Fibroblast of pulmonary artery (primary cell): ENCODE results near the gene IL2RG.

Experiments used
- DNase-seq: peaks from one replicate; pipeline ENCODE4 v3.0.0-alpha.2; 2010; ENCODE audit warnings: low read depth
- H3K4me3 ChIP-seq: replicated peaks from 2 replicates; pipeline ENCODE4 v1.5.1; 2011; ENCODE audit warnings: low read depth, mild to moderate bottlenecking, control low read depth, low read length, moderate library complexity
- TF ChIP-seq, protein P1 (sequence below): IDR thresholded peaks from 2 replicates; pipeline ENCODE4 v1.5.1; 2011; ENCODE audit warnings: mild to moderate bottlenecking, control low read depth, low read length, inconsistent platforms; ENCODE audit errors: missing control alignments

Gene IL2RG

DNA sequence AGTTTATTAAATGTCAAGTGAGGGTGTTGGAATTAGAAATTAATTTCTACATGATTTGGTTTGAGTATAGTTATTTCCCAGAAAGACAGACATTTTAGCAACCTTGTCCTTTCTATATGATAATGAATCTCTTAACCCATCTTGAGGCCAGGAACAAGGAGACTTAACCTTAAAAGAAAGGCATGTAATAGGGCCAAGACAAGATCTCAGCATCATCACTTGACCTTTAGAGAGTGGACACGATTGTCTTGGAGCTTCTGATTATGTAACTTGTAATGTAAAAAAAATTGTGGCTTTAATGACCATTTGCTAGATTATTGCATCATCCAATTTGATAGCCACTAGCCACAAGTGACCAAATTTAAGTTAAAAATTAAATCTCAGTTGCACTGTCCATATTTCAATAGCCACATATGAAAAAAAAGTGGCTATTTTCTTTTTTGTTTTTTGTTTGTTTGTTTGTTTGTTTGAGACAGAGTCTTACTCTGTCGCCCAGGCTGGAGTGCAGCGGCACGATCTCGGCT lies 29.2 kb downstream of the IL2RG start:
- no peak overlapping the region for H3K4me3 ChIP-seq
- TF ChIP-seq, protein P1, sequence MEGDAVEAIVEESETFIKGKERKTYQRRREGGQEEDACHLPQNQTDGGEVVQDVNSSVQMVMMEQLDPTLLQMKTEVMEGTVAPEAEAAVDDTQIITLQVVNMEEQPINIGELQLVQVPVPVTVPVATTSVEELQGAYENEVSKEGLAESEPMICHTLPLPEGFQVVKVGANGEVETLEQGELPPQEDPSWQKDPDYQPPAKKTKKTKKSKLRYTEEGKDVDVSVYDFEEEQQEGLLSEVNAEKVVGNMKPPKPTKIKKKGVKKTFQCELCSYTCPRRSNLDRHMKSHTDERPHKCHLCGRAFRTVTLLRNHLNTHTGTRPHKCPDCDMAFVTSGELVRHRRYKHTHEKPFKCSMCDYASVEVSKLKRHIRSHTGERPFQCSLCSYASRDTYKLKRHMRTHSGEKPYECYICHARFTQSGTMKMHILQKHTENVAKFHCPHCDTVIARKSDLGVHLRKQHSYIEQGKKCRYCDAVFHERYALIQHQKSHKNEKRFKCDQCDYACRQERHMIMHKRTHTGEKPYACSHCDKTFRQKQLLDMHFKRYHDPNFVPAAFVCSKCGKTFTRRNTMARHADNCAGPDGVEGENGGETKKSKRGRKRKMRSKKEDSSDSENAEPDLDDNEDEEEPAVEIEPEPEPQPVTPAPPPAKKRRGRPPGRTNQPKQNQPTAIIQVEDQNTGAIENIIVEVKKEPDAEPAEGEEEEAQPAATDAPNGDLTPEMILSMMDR, result no peak
- DNase-seq, result no peak

DNA sequence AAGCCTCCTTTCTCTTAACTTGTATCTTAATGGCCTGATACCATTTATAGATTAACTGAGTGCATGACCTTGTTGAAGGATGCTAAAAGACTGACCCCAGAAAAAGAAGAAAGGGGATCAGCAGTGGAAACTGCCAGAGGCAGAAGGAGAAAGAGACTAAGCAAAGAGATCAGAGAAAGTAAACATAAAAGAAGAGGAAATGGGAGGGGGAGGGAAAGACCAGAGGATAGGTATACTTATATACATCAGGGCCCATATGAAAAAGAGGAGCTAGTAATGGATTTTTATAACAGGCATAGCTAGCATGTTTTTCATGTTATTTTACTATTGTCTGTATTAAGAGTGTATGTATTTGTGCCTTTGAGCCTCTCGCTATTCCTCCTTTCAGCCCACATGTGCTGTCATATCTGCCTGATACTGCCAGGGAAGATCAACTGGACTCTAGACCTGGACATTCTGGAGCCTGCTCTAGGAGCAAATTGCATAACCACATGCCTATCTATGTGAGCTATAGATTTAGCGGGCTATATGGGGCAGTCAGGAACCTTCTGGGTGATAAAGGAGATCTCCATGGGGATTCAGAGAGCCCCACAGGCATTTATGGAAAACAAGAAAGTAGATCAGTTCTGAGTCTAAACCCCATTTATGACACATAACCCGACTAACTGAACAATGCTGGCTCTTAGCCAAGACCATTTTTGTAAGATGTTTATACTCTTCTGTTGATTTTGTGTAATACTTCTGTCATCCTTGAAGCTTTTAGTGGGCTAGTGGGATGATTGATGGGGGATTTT lies 29.9 kb downstream of the IL2RG start:
- peak; percentile 70 for DNase-seq
- H3K4me3 ChIP-seq, result no peak overlapping the region
- TF ChIP-seq, protein P1, result no peak

DNA sequence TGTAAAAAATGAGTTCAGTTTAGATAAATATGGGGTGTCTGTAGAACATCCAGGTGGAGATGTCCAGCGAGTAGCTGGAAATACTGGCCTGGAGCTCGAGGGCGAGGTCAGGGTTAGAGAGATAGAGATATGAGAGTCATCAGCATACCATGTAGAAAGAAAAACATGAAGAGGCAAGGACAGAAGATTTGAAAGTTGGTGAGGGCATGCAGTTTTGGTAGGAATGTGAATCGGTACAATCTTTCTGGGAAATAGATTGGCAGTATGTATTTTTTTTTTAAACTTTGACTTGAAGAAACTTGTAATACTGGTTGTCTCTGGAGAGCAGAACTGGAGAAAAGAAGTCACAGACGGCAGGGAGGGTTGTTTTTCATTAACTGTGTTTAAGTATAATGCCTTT lies 40.8 kb downstream of the IL2RG start:
- no peak for DNase-seq
- TF ChIP-seq, protein P1, result no peak
- H3K4me3 ChIP-seq, result no peak overlapping the region

GRCh38 chrX:71068044-71068918 lies 43.1 kb downstream of the IL2RG start, which contains the start of gene SNX12:
TSS of gene SNX12 (minus strand) at chrX:71068334. CDS start at chrX:71068306, 28 bp downstream.
- peak; percentile 96 for DNase-seq
- TF ChIP-seq, protein P1, result no peak
- H3K4me3 ChIP-seq, result peak within 1 kb of the TSS; percentile 78

- TF ChIP-seq, protein P1, result no peak
- DNase-seq, result no peak
- H3K4me3 ChIP-seq, result peak overlapping the region; percentile 78
These were observed 43.7 kb downstream of the IL2RG start for GRCh38 chrX:71067712-71068043.

GRCh38 chrX:71067089-71067488 lies 44.3 kb downstream of the IL2RG start:
- DNase-seq, result no peak
- peak overlapping the region; percentile 78 for H3K4me3 ChIP-seq
- TF ChIP-seq, protein P1, result no peak
